HEK293 (cell line): ENCODE data around the gene PTPMT1.

ENCODE experiments used
- KLF7 ChIP-seq: fragments of 450-650 bp; formaldehyde crosslinking; IDR thresholded peaks from 2 replicates; pipeline ENCODE4 v1.5.1; 2016; ENCODE audit warnings: missing biosample characterization, missing genetic modification characterization, borderline replicate concordance
- ZBTB1 ChIP-seq: fragments of 450-650 bp; formaldehyde crosslinking; IDR thresholded peaks from 2 replicates; pipeline ENCODE4 v1.5.1; 2016; ENCODE audit warnings: missing biosample characterization, missing genetic modification characterization
- ZNF792 ChIP-seq: fragments of 450-650 bp; formaldehyde crosslinking; IDR thresholded peaks from 2 replicates; pipeline ENCODE4 v1.5.1; 2016; ENCODE audit warnings: missing biosample characterization, missing genetic modification characterization
- TF ChIP-seq, protein P1 (sequence below): fragments of 450-650 bp; formaldehyde crosslinking; IDR thresholded peaks from 2 replicates; pipeline ENCODE4 v1.5.1; 2016; ENCODE audit warnings: missing biosample characterization, missing genetic modification characterization
- TF ChIP-seq, protein P2 (sequence below): fragments of 450-650 bp; formaldehyde crosslinking; IDR thresholded peaks from 2 replicates; pipeline ENCODE4 v1.5.1; 2016; ENCODE audit warnings: missing biosample characterization, missing genetic modification characterization
- TF ChIP-seq, protein P3 (sequence below): fragments of 450-650 bp; formaldehyde crosslinking; IDR thresholded peaks from 2 replicates; pipeline ENCODE4 v1.5.1; 2016; ENCODE audit warnings: missing biosample characterization, missing genetic modification characterization, low read depth
- TF ChIP-seq, protein P4 (sequence below): fragments of 450-650 bp; formaldehyde crosslinking; conservative IDR thresholded peaks from 2 replicates; pipeline ENCODE4 v1.5.1; 2016; ENCODE audit warnings: low read depth, missing biosample characterization, missing genetic modification characterization
- TF ChIP-seq, protein P5 (sequence below): fragments of 450-650 bp; formaldehyde crosslinking; IDR thresholded peaks from 2 replicates; pipeline ENCODE4 v1.5.1; 2016; ENCODE audit warnings: missing biosample characterization, missing genetic modification characterization, low read depth
- TF ChIP-seq, protein P6 (sequence below): fragments of 450-650 bp; formaldehyde crosslinking; IDR thresholded peaks from 2 replicates; pipeline ENCODE4 v1.5.1; 2016; ENCODE audit warnings: missing biosample characterization, missing genetic modification characterization

DNA sequence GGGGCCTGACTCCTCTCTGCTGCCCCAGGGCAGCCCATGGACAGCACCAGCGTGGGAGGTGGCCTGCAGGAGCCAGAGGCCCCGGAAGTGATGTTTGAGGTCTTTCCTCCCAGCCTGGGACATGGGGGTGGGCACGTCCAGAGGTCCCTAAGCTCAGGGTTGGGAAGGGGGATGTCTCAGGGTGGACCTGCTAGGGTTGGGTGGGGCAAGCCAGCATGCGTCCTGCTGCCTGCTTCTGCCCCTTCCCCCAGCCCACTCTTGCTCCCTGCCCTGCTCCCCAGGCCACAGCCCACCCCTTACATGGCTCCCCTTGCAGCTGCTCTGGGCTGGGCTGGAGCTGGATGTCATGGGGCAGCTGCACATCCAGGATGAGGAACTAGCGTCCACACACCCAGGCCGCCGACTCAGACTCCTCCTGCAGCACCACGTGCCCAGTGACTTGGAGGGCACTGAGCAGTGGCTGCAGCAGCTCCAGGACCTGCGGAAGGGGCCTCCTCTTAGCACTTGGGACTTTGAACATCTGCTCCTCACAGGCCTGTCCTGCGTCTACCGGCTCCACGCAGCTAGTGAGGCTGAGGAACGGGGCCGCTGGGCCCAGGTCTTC lies 22.4 kb downstream of the PTPMT1 start:
- TF ChIP-seq, protein P1, sequence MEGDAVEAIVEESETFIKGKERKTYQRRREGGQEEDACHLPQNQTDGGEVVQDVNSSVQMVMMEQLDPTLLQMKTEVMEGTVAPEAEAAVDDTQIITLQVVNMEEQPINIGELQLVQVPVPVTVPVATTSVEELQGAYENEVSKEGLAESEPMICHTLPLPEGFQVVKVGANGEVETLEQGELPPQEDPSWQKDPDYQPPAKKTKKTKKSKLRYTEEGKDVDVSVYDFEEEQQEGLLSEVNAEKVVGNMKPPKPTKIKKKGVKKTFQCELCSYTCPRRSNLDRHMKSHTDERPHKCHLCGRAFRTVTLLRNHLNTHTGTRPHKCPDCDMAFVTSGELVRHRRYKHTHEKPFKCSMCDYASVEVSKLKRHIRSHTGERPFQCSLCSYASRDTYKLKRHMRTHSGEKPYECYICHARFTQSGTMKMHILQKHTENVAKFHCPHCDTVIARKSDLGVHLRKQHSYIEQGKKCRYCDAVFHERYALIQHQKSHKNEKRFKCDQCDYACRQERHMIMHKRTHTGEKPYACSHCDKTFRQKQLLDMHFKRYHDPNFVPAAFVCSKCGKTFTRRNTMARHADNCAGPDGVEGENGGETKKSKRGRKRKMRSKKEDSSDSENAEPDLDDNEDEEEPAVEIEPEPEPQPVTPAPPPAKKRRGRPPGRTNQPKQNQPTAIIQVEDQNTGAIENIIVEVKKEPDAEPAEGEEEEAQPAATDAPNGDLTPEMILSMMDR (tag by site-specific recombination), result no peak
- TF ChIP-seq, protein P2, sequence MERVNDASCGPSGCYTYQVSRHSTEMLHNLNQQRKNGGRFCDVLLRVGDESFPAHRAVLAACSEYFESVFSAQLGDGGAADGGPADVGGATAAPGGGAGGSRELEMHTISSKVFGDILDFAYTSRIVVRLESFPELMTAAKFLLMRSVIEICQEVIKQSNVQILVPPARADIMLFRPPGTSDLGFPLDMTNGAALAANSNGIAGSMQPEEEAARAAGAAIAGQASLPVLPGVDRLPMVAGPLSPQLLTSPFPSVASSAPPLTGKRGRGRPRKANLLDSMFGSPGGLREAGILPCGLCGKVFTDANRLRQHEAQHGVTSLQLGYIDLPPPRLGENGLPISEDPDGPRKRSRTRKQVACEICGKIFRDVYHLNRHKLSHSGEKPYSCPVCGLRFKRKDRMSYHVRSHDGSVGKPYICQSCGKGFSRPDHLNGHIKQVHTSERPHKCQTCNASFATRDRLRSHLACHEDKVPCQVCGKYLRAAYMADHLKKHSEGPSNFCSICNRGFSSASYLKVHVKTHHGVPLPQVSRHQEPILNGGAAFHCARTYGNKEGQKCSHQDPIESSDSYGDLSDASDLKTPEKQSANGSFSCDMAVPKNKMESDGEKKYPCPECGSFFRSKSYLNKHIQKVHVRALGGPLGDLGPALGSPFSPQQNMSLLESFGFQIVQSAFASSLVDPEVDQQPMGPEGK, result no peak
- TF ChIP-seq, protein P3, sequence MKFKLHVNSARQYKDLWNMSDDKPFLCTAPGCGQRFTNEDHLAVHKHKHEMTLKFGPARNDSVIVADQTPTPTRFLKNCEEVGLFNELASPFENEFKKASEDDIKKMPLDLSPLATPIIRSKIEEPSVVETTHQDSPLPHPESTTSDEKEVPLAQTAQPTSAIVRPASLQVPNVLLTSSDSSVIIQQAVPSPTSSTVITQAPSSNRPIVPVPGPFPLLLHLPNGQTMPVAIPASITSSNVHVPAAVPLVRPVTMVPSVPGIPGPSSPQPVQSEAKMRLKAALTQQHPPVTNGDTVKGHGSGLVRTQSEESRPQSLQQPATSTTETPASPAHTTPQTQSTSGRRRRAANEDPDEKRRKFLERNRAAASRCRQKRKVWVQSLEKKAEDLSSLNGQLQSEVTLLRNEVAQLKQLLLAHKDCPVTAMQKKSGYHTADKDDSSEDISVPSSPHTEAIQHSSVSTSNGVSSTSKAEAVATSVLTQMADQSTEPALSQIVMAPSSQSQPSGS (tag by site-specific recombination), result no peak
- TF ChIP-seq KLF7 (tag by site-specific recombination), result no peak
- TF ChIP-seq, protein P4, sequence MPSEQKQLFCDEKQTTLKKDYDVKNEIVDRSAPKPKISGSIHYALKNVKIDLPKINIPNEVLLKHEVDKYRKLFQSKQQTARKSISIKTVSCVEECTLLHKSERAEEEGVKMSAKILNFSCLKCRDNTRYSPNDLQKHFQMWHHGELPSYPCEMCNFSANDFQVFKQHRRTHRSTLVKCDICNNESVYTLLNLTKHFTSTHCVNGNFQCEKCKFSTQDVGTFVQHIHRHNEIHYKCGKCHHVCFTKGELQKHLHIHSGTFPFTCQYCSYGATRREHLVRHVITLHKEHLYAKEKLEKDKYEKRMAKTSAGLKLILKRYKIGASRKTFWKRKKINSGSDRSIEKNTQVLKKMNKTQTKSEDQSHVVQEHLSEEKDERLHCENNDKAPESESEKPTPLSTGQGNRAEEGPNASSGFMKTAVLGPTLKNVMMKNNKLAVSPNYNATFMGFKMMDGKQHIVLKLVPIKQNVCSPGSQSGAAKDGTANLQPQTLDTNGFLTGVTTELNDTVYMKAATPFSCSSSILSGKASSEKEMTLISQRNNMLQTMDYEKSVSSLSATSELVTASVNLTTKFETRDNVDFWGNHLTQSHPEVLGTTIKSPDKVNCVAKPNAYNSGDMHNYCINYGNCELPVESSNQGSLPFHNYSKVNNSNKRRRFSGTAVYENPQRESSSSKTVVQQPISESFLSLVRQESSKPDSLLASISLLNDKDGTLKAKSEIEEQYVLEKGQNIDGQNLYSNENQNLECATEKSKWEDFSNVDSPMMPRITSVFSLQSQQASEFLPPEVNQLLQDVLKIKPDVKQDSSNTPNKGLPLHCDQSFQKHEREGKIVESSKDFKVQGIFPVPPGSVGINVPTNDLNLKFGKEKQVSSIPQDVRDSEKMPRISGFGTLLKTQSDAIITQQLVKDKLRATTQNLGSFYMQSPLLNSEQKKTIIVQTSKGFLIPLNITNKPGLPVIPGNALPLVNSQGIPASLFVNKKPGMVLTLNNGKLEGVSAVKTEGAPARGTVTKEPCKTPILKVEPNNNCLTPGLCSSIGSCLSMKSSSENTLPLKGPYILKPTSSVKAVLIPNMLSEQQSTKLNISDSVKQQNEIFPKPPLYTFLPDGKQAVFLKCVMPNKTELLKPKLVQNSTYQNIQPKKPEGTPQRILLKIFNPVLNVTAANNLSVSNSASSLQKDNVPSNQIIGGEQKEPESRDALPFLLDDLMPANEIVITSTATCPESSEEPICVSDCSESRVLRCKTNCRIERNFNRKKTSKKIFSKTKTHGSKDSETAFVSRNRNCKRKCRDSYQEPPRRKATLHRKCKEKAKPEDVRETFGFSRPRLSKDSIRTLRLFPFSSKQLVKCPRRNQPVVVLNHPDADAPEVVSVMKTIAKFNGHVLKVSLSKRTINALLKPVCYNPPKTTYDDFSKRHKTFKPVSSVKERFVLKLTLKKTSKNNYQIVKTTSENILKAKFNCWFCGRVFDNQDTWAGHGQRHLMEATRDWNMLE (tag by site-specific recombination), result no peak
- TF ChIP-seq ZBTB1 (tag by site-specific recombination), result no peak
- TF ChIP-seq, protein P5, sequence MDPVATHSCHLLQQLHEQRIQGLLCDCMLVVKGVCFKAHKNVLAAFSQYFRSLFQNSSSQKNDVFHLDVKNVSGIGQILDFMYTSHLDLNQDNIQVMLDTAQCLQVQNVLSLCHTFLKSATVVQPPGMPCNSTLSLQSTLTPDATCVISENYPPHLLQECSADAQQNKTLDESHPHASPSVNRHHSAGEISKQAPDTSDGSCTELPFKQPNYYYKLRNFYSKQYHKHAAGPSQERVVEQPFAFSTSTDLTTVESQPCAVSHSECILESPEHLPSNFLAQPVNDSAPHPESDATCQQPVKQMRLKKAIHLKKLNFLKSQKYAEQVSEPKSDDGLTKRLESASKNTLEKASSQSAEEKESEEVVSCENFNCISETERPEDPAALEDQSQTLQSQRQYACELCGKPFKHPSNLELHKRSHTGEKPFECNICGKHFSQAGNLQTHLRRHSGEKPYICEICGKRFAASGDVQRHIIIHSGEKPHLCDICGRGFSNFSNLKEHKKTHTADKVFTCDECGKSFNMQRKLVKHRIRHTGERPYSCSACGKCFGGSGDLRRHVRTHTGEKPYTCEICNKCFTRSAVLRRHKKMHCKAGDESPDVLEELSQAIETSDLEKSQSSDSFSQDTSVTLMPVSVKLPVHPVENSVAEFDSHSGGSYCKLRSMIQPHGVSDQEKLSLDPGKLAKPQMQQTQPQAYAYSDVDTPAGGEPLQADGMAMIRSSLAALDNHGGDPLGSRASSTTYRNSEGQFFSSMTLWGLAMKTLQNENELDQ (tag by site-specific recombination), result no peak
- TF ChIP-seq, protein P6, sequence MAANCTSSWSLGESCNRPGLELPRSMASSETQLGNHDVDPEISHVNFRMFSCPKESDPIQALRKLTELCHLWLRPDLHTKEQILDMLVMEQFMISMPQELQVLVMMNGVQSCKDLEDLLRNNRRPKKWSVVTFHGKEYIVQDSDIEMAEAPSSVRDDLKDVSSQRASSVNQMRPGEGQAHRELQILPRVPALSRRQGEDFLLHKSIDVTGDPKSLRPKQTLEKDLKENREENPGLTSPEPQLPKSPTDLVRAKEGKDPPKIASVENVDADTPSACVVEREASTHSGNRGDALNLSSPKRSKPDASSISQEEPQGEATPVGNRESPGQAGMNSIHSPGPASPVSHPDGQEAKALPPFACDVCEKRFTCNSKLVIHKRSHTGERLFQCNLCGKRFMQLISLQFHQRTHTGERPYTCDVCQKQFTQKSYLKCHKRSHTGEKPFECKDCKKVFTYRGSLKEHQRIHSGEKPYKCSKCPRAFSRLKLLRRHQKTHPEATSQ, result no peak
- no peak for TF ChIP-seq ZNF792 (tag by site-specific recombination)
